Spleen (tissue), 3 donors: Measurements from ENCODE around the gene ZNF462.

Experiments
- POLR2A ChIP-seq, 3 donors: fragments of 450-650 bp; IDR thresholded peaks; one replicate each; pipeline ENCODE4 v1.5.1; 2017; ENCODE audit warnings: antibody characterized with exemption in 3 of 3, mild to moderate bottlenecking in 1 of 3
- POLR2AphosphoS5 ChIP-seq, 3 donors: sonication (generic); formaldehyde crosslinking; IDR thresholded peaks; one replicate each; pipeline ENCODE4 v1.5.1; 2017; ENCODE audit warnings: antibody characterized with exemption in 3 of 3

- TF ChIP-seq POLR2AphosphoS5 (IDR thresholded peaks at IDR 0.05) (no peak), POLR2A (IDR thresholded peaks at IDR 0.05) (no peak)
Observed at GRCh38 chr9:106920091-106920490, 57.1 kb downstream of the ZNF462 start.
